Frontal cortex (tissue), 4 donors: Measurements from ENCODE around the gene OR4S1. TPM values are rescaled to one million over a fixed set of nuclear protein-coding genes. Genes with fewer than 3 reads are reported as not detected.
"Not testable (repeated sequence)": the region's sequence is repeated elsewhere in the genome, so short reads cannot be mapped to it uniquely, and the experiment has no call there.

Source experiments
- DNase-seq, 2 donors: peaks; one replicate each; pipeline ENCODE4 v3.0.0; 2012; ENCODE audit warnings: low spot score in 2 of 2
- FAIRE-seq: peaks from 2 replicates; lab custom pipeline; 2012; peaks lifted over from hg19 to GRCh38; lab: Jason Lieb, UNC
- total RNA-seq: library from RNA; depleted of rRNA; stranded (reverse); fragments of >200 nt; gene quantifications from one replicate; pipeline ENCODE4 v1.2.3, GENCODE V29; 2014
- donor health status: control.
- donor health status: control.
- donor health status: control.

The OR4S1 gene, protein sequence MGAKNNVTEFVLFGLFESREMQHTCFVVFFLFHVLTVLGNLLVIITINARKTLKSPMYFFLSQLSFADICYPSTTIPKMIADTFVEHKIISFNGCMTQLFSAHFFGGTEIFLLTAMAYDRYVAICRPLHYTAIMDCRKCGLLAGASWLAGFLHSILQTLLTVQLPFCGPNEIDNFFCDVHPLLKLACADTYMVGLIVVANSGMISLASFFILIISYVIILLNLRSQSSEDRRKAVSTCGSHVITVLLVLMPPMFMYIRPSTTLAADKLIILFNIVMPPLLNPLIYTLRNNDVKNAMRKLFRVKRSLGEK
- total RNA-seq, result not detected

DNA sequence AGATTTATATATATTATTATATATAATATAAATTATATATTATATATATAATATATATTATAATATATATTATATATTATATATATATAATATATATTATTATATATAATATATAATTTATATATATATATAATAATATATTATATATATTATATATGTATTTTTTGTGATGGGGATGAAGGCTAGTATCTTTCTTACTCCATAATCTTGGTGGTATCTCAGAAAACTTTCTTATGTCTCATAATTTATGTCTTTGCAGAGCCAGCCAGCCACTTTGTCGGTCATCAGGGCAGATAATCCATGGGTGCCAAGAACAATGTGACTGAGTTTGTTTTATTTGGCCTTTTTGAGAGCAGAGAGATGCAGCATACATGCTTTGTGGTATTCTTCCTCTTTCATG, at the start of gene OR4S1:
TSS of gene OR4S1 (plus strand) at position 301 of the 400 bp plus-strand sequence. CDS start at position 301, 0 bp downstream.
- peak; percentile 69 for FAIRE-seq

DNA sequence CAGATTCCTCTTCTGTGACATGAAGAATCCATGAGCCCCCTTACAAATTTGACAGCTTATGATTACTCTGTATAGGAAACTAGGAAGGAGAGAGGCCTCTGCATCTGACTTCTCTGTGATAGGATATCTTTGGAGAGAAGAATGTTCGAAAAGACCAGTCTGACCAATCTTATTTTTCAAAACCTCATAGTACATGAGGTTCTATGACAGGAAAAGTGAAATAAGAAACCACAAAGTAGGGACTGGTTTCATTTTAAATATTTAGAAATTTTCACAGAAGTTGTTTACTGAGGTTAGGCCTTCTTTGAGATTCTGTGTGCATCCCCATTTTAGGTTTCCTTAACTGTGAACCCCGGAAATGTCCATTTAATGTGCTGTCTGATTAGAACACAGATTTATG, 44.4 kb upstream of the OR4S1 start:
- FAIRE-seq (no peak), DNase-seq (no peak)

More for the DNA sequence above, at the start of gene OR4S1:
- no peak for DNase-seq

- FAIRE-seq (no peak), DNase-seq (no peak)
Observed at GRCh38 chr11:48263423-48263911, 42.6 kb upstream of the OR4S1 start, which contains the start of gene OR4X1. TSS of gene OR4X1 (plus strand) at chr11:48263861. CDS start at chr11:48263861, 0 bp downstream.

- DNase-seq (no peak), FAIRE-seq (no peak)
Observed at GRCh38 chr11:48270621-48271020, 35.4 kb upstream of the OR4S1 start.

DNA sequence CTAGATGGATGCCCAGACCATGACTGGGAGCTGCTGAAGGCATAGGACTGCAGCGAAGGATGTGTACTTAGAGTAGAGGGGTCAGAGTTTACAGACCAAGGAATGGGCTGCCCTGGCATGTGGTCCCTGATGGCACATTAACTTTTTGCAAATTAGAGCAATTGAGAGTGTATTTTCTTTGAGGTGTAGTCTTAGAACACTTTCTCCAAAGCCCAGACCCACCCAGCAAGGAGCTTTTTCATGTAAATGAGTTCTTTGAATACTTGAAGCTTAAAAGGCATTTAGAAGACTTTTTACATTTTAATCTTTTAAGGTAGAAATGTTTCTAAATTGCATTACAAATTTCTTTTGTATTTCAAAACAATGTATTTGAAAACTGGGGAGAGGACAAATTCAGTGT, 33.4 kb upstream of the OR4S1 start:
- no peak for FAIRE-seq

GRCh38 chr11:48307760-48308386, 1.9 kb downstream of the OR4S1 start:
- DNase-seq, result peak; percentile 2 to 28
- no peak for FAIRE-seq

More for the DNA sequence above, 33.4 kb upstream of the OR4S1 start:
- no peak for DNase-seq

- not testable (repeated sequence) for DNase-seq, FAIRE-seq
Observed at GRCh38 chr11:48313590-48313989, 7.6 kb downstream of the OR4S1 start.

DNA sequence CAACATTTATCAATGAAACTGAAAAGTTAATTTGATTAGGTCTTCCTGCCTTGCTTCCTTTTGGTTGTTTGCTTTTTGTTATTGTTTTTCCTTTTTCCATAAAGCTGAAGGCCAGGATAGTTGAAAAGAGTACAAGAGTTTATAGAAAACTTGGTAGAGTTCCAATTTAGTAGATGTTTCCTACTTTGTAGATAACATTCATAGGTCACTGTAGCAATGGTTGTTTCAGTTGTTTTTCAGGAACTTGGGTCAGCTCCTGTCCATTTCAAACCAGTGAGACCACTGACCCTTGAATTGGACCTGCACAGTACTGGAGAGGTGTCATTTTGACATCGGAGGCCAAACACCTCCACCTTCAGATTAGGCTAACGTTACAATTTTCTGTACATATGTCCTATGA, 13.8 kb downstream of the OR4S1 start:
- FAIRE-seq, DNase-seq: not testable (repeated sequence)

DNA sequence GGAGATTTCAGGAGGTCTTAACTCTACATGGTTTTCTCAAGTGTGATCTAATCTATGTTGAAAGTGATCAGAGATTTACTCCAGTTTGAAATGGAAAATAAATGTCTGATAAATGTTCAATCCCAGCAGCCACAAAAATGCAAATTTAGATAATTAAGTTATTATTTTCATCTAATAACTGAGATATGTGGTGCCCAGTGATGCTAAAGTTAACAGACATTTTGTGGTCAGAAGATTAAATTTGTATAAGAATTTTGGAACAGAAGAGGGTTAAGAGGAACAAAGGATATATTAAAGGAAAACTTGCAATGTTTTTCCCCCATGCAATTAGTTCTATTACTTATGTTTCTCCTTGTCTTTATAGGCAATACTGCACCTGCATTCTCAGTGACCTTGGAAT, 18.6 kb downstream of the OR4S1 start, which contains the start of gene OR4C3:
TSS of gene OR4C3 (plus strand) at position 301 of the 400 bp plus-strand sequence. CDS start 102 bp downstream, outside the sequence.
- not testable (repeated sequence) for FAIRE-seq, DNase-seq

DNA sequence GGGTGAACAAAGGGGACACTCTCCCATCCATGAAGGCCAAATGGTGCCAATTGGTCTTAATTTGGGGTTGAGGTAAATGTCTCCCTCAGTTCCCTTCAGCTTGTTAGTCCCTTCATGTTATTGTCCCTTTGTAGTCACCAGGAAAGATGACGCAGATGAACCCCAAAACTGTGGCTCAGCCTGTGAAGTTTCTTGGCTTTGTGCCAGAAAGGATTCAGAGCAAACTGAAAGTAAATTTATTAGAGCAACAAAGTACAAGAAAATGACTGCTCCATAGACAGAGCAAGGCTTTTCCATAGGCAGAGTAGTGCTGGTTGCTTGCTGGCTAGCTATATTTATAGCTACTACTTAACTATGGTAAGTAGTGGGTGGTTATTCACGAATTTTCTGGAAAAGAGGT, 35.4 kb downstream of the OR4S1 start:
- no peak for FAIRE-seq

DNA sequence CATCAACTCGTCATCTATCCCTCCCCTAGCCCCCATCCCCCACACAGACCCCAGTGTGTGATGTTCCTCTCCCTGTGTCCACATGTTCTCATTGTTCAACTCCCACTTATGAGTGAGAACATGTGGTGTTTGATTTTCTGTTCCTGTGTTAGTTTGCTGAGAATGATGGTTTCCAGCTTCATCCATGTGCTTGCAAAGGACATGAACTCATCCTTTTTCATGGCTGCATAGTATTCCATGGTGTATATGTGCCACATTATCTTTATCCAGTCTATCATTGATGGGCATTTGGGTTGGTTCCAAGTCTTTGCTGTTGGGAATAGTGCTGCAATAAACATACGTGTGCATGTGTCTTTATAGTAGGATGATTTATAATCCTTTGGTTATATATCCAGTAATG, 36.5 kb downstream of the OR4S1 start:
- not testable (repeated sequence) for FAIRE-seq, DNase-seq

More for the DNA sequence above, 35.4 kb downstream of the OR4S1 start:
- no peak for DNase-seq

- not testable (repeated sequence) for FAIRE-seq, DNase-seq
Observed at GRCh38 chr11:48346286-48346685, 40.3 kb downstream of the OR4S1 start.

- FAIRE-seq (no peak), DNase-seq (no peak)
Observed at GRCh38 chr11:48354013-48354412, 48.0 kb downstream of the OR4S1 start.

GRCh38 chr11:48354677-48355076, 48.7 kb downstream of the OR4S1 start:
- no peak for FAIRE-seq

More at GRCh38 chr11:48354677-48355076, 48.7 kb downstream of the OR4S1 start:
- DNase-seq, result no peak

Other genes with a start within 250 kb of the OR4S1 start
- not detected for gene OR4B1, start 89.4 kb upstream of the OR4S1 start, total RNA-seq
- not detected for gene OR4X2, start 61.1 kb upstream of the OR4S1 start, total RNA-seq
- not detected for gene OR4X1, start 42.4 kb upstream of the OR4S1 start, total RNA-seq
- not detected for gene OR4C3, start 18.7 kb downstream of the OR4S1 start, total RNA-seq
- not detected for gene OR4C5, start 60.2 kb downstream of the OR4S1 start, total RNA-seq
- gene OR4A47, start 182.6 kb downstream of the OR4S1 start, total RNA-seq, result not detected